HAP-1 (cell line): ENCODE measurements around the gene ITPK1.

Experiments
- DNase-seq, 2 experiments: peaks; one replicate each; pipeline ENCODE4 v3.0.0-alpha.2; 2016 to 2020; ENCODE audit warnings: low spot score in 2 of 2
- H3K27me3 ChIP-seq: fragments of 250-450 bp; sonication (Bioruptor Pico); 2 replicates; pipeline ENCODE4 v1.5.1; 2020; ENCODE audit warnings: low read depth, mild to moderate bottlenecking, moderate library complexity
- H3K36me3 ChIP-seq: fragments of 250-450 bp; sonication (Bioruptor Pico); replicated peaks from 2 replicates; pipeline ENCODE4 v1.5.1; 2020; ENCODE audit warnings: mild to moderate bottlenecking
- H3K4me1 ChIP-seq: fragments of 250-450 bp; sonication (Bioruptor Pico); 2 replicates; pipeline ENCODE4 v1.5.1; 2020; ENCODE audit warnings: mild to moderate bottlenecking
- H3K4me3 ChIP-seq: fragments of 250-450 bp; sonication (Bioruptor Pico); 2 replicates; pipeline ENCODE4 v1.5.1; 2020; ENCODE audit warnings: mild to moderate bottlenecking, moderate library complexity
- H3K9me3 ChIP-seq: fragments of 250-450 bp; sonication (Bioruptor Pico); 2 replicates; pipeline ENCODE4 v1.5.1; 2020; ENCODE audit warnings: mild to moderate bottlenecking, moderate library complexity
- in situ Hi-C: fragments of 300-500 bp; cut with MboI; formaldehyde crosslinking; loops from 3 replicates; pipeline ENCODE4 v1.14.3; 2020; ENCODE audit warnings: low sequenced_read_pairs, inconsistent platforms, mixed read lengths

The ITPK1 gene

GRCh38 chr14:93105362-93105761, 10.4 kb downstream of the ITPK1 start:
- in situ Hi-C loops, result no loop called here
- no peak for DNase-seq
- Histone ChIP-seq H3K27me3 (no peaks in the 10 kb centered on the region), H3K4me1 (no peaks in the 10 kb centered on the region), H3K4me3 (no peak overlapping the region), H3K9me3 (no peaks in the 10 kb centered on the region), H3K36me3 (no peaks in the 10 kb centered on the region)

GRCh38 chr14:93104961-93105360, 10.8 kb downstream of the ITPK1 start:
- DNase-seq, result no peak

GRCh38 chr14:93103392-93104080, 12.2 kb downstream of the ITPK1 start:
- no peak for DNase-seq
- no peaks in the 10 kb centered on the region for H3K27me3 ChIP-seq
- H3K9me3 ChIP-seq, result no peaks in the 10 kb centered on the region
- in situ Hi-C loops, result no loop called here
- no peak overlapping the region for H3K4me3 ChIP-seq
- H3K36me3 ChIP-seq, result no peaks in the 10 kb centered on the region
- H3K4me1 ChIP-seq, result no peaks in the 10 kb centered on the region

More at GRCh38 chr14:93104961-93105360, 10.8 kb downstream of the ITPK1 start:
- Histone ChIP-seq H3K9me3 (no peaks in the 10 kb centered on the region), H3K4me1 (no peaks in the 10 kb centered on the region), H3K36me3 (no peaks in the 10 kb centered on the region), H3K4me3 (no peak overlapping the region), H3K27me3 (no peaks in the 10 kb centered on the region)
- in situ Hi-C loops, result no loop called here

- Histone ChIP-seq H3K4me3 (no peak overlapping the region), H3K36me3 (no peaks in the 10 kb centered on the region), H3K27me3 (no peaks in the 10 kb centered on the region), H3K4me1 (no peaks in the 10 kb centered on the region), H3K9me3 (no peaks in the 10 kb centered on the region)
- in situ Hi-C loops, result no loop called here
- DNase-seq, result no peak
Observed at GRCh38 chr14:93102141-93102540, 13.6 kb downstream of the ITPK1 start.

DNA sequence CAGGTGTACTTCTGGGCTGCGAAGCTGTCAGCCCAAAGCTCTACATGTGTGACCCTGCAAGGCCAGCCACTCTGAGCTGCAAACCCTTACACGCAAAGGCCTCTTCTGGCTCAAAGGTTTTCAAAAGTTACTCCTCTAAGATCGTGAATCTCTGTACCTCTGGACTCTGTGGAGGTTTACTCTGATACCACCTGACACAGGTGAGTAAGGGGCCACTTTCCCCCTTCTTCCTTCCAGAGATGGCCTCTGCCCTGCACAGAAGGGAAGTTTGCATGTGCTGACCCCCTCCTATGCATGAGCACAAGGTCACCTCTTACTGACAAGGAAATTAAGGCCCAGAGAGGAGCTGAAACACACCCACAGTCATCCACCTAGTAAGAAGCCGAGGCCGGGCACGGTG, 14.5 kb downstream of the ITPK1 start:
- H3K36me3 ChIP-seq, result no peaks in the 10 kb centered on the region
- H3K4me3 ChIP-seq, result no peak overlapping the region
- DNase-seq, result no peak
- H3K9me3 ChIP-seq, result no peaks in the 10 kb centered on the region
- no peaks in the 10 kb centered on the region for H3K27me3 ChIP-seq
- in situ Hi-C loops, result no loop called here
- no peaks in the 10 kb centered on the region for H3K4me1 ChIP-seq

GRCh38 chr14:93100570-93100969, 15.2 kb downstream of the ITPK1 start:
- no peak overlapping the region for H3K4me3 ChIP-seq
- H3K9me3 ChIP-seq, result no peaks in the 10 kb centered on the region
- no peak for DNase-seq
- no peaks in the 10 kb centered on the region for H3K27me3 ChIP-seq
- in situ Hi-C loops, result no loop called here
- H3K4me1 ChIP-seq, result no peaks in the 10 kb centered on the region
- H3K36me3 ChIP-seq, result no peaks in the 10 kb centered on the region

- Histone ChIP-seq H3K4me1 (no peaks in the 10 kb centered on the region), H3K27me3 (no peaks in the 10 kb centered on the region), H3K36me3 (no peaks in the 10 kb centered on the region), H3K9me3 (no peaks in the 10 kb centered on the region), H3K4me3 (no peak overlapping the region)
- in situ Hi-C loops, result no loop called here
- DNase-seq, result no peak
Observed at GRCh38 chr14:93100100-93100499, 15.6 kb downstream of the ITPK1 start.

DNA sequence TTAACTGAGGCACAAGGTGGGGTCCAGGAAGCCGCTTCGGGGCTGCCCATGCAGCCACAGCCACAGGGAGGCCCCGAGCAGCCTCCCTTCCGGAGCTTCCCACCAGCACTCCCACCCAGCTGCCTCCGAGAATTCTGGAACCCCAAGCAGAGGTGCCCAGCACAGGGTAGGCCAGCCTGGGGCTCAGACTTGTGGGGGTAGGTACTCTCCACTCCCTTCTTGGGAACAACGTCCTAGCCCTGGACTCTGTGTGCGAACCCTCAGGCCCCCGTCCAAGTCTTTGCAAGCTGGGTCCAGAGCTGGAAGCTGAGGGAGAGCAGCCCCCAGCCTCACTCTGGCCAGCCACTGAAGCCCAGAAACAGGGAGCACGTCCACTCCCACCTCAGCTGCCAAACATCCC, 16.1 kb downstream of the ITPK1 start:
- no peak for DNase-seq
- Histone ChIP-seq H3K36me3 (no peaks in the 10 kb centered on the region), H3K9me3 (no peaks in the 10 kb centered on the region), H3K27me3 (no peaks in the 10 kb centered on the region), H3K4me3 (no peak overlapping the region), H3K4me1 (no peaks in the 10 kb centered on the region)
- in situ Hi-C loops, result no loop called here

- no peaks in the 10 kb centered on the region for H3K36me3 ChIP-seq
- DNase-seq, result no peak
- no peaks in the 10 kb centered on the region for H3K9me3 ChIP-seq
- no peak overlapping the region for H3K4me3 ChIP-seq
- no peaks in the 10 kb centered on the region for H3K27me3 ChIP-seq
- H3K4me1 ChIP-seq, result no peaks in the 10 kb centered on the region
- in situ Hi-C loops, result no loop called here
Observed at GRCh38 chr14:93099196-93099595, 16.5 kb downstream of the ITPK1 start.

GRCh38 chr14:93096691-93097322, 18.9 kb downstream of the ITPK1 start:
- Histone ChIP-seq H3K36me3 (no peaks in the 10 kb centered on the region), H3K27me3 (no peaks in the 10 kb centered on the region), H3K4me3 (no peak overlapping the region), H3K4me1 (no peaks in the 10 kb centered on the region), H3K9me3 (no peaks in the 10 kb centered on the region)
- DNase-seq, result no peak
- in situ Hi-C loops, result no loop called here

DNA sequence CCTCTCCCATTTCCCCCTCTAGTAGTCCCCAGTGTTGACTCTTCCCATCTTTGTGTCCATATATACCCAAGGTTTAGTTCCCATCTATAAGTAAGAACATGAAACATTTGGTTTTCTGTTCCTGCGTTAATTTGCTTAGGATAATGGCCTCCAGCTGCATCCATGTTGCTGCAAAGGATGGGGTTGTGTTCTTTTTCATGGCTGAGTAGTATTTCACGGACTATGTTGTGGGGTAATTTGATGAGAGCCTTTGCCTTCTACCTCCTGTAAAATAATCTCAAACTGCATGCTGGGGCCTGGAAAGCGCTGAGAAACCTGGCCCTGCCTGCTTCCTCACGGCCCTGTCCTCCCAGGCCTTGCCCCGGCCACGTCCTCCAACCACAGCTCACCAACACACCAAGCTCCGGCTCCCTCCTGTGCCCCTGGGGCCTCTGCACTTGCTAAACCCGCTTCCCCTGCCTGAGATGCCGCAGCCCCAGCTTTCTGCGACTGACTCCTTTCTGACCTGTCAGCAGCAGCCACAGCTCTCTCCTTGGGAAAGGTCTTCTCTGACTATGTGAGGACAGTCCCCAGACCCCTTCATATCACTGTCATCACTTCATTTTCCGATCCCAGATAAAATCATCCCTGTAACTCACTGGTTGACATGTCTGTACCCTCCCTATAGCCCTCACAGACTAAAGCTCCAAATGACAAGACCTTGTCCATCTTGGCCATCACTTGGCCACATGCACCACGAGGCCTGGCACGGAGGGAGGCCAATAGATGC, 19.8 kb downstream of the ITPK1 start:
- no peaks in the 10 kb centered on the region for H3K36me3 ChIP-seq
- in situ Hi-C loops, result no loop called here
- H3K4me1 ChIP-seq, result no peaks in the 10 kb centered on the region
- H3K27me3 ChIP-seq, result no peaks in the 10 kb centered on the region
- no peak overlapping the region for H3K4me3 ChIP-seq
- no peaks in the 10 kb centered on the region for H3K9me3 ChIP-seq
- DNase-seq, result no peak

GRCh38 chr14:93094121-93094918, 21.4 kb downstream of the ITPK1 start:
- H3K27me3 ChIP-seq, result no peaks in the 10 kb centered on the region
- in situ Hi-C loops, result no loop called here
- DNase-seq, result no peak
- H3K9me3 ChIP-seq, result no peaks in the 10 kb centered on the region
- no peaks in the 10 kb centered on the region for H3K4me1 ChIP-seq
- no peak overlapping the region for H3K4me3 ChIP-seq
- H3K36me3 ChIP-seq, result no peaks in the 10 kb centered on the region

DNA sequence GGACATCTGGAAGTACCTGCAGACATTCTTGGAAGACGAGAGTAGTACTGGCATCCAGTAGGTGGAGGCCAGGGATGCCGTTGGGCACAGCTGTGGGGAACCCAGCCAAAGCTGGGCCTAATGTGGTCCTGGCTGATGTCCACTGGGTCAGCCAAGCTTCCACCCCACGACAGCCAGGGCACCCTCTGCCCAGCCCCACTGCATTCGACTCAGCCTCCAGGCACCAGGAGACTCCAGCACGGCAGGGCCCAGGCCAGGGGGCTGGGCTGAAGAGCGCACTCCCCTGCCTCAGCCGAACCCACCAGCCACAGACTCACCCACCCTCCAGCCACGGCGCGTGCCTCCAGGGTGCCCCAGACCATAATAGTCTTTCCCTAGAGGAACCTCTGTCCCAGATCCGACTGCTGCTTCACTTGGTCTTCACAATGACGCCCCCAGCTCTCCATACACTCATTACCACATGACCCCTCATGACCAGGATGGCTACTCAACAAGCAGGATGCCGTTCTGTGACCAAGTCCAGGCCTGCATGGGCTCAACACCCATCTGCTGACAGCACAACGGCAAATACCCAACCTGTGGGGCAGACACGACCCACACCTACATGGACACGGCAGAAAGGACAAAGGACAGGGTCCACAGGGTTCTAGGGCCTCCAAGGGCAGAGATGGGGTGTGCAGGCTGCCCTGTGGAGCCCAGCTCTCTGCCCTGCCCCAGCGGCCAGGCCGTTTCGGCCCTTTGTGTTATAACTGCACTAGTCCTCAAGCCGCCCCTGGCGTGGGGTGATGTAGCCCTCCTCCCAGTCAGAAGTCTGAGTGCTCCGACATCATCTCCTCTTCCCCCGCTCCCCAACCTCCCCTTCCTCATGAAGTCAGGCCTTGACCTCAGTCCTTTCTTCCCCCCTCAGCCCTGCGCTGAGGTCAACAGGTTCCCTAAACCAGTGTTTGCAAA, 22.8 kb downstream of the ITPK1 start:
- no peak for DNase-seq
- H3K4me1 ChIP-seq, result no peaks in the 10 kb centered on the region
- in situ Hi-C loops, result no loop called here

More for the DNA sequence above, 22.8 kb downstream of the ITPK1 start:
- H3K4me3 ChIP-seq, result no peak overlapping the region
- H3K27me3 ChIP-seq, result no peaks in the 10 kb centered on the region
- H3K36me3 ChIP-seq, result no peaks in the 10 kb centered on the region
- no peaks in the 10 kb centered on the region for H3K9me3 ChIP-seq
